GM13976 (cell line): ENCODE data around the gene ADAMTS9.

Experiments
- DNase-seq: peaks from one replicate; pipeline ENCODE4 v3.0.0; 2012; ENCODE audit warnings: low spot score
- CTCF ChIP-seq: IDR thresholded peaks from 2 replicates; pipeline ENCODE4 v1.5.1; 2012; ENCODE audit warnings: borderline replicate concordance, mild to moderate bottlenecking; ENCODE audit not compliant: insufficient read depth; ENCODE audit errors: extremely low read depth, missing control alignments, control extremely low read depth
- in situ Hi-C: fragments of 300-500 bp; cut with MboI; formaldehyde crosslinking; loops from one replicate; pipeline ENCODE4 v1.12.0; 2022; ENCODE audit warnings: low sequenced_read_pairs, mixed read lengths, inconsistent platforms; ENCODE audit not compliant: unreplicated experiment

ADAMTS9 gene

GRCh38 chr3:64668582-64669510 is 19.0 kb downstream of the ADAMTS9 start:
- in situ Hi-C loops = no loop called here
- TF ChIP-seq CTCF = no peak

GRCh38 chr3:64667887-64668581 is 19.8 kb downstream of the ADAMTS9 start:
- TF ChIP-seq CTCF = no peak
- DNase-seq = no peak
- in situ Hi-C loops = no loop called here

More at GRCh38 chr3:64668582-64669510, 19.0 kb downstream of the ADAMTS9 start:
- DNase-seq = no peak

- no peak for TF ChIP-seq CTCF
- in situ Hi-C loops = no loop called here
- no peak for DNase-seq
Measured at GRCh38 chr3:64667138-64667537, 20.7 kb downstream of the ADAMTS9 start.

- no peak for TF ChIP-seq CTCF
- DNase-seq = no peak
- in situ Hi-C loops = no loop called here
Measured at GRCh38 chr3:64666171-64666588, 21.6 kb downstream of the ADAMTS9 start.

- no peak for DNase-seq
- no peak for TF ChIP-seq CTCF
- in situ Hi-C loops = no loop called here
Measured at GRCh38 chr3:64664397-64664796, 23.4 kb downstream of the ADAMTS9 start.

GRCh38 chr3:64659617-64659978 is 28.2 kb downstream of the ADAMTS9 start:
- TF ChIP-seq CTCF = no peak
- in situ Hi-C loops = no loop called here
- DNase-seq = no peak
